Measurements from ENCODE around the gene STAT4. TPM values are rescaled to one million over a fixed set of nuclear protein-coding genes. Genes with fewer than 3 reads are reported as not detected.

The STAT4 gene
- total RNA-seq, 1 donor from 2014 or later: 1.6 TPM

GRCh38 chr2:191059308-191059707 lies 91.5 kb downstream of the STAT4 start:
- Histone ChIP-seq H3K27me3 (ENCODE audit: insufficient read depth, low read length) (no peaks in the 10 kb centered on the region), H3K36me3 (ENCODE audit: insufficient read depth, low read length) (no peaks in the 10 kb centered on the region), H3K9ac (ENCODE audit: low read length) (no peak overlapping the region), H3K79me2 (ENCODE audit: insufficient read depth, low read length) (no peaks in the 10 kb centered on the region), H3K4me2 (ENCODE audit: low read length) (no peak overlapping the region), H2AFZ (ENCODE audit: low read depth, low read length) (no peak overlapping the region), H3K27ac (ENCODE audit: low read depth, low read length) (no peak overlapping the region), H4K20me1 (ENCODE audit: insufficient read depth, low read length) (no peaks in the 10 kb centered on the region), H3K4me3 (ENCODE audit: insufficient read depth, low read depth, low read length) (no peak overlapping the region), H3K9me3 (ENCODE audit: insufficient read depth, low read depth, low read length) (no peaks in the 10 kb centered on the region), H3K4me1 (ENCODE audit: insufficient read depth, low read length) (no peaks in the 10 kb centered on the region)
- no peak for FAIRE-seq
- DNase-seq (ENCODE audit: low read depth): no peak
- no peaks in the 10 kb centered on the region for H3K36me3 Mint-ChIP-seq (ENCODE audit: low read depth, unreplicated experiment)
- no peaks in the 10 kb centered on the region for H3K9me3 Mint-ChIP-seq (ENCODE audit: unreplicated experiment)
- TF ChIP-seq EZH2 (IDR thresholded peaks at IDR 0.05; ENCODE audit: insufficient read depth, low read length): no peak
- TF ChIP-seq CTCF (IDR thresholded peaks at IDR 0.05; ENCODE audit: insufficient read depth, low read depth, low read length): no peak
- no peak overlapping the region for H3K4me3 Mint-ChIP-seq (ENCODE audit: unreplicated experiment)
- H3K27ac Mint-ChIP-seq (ENCODE audit: unreplicated experiment): no peak overlapping the region
- H3K27me3 Mint-ChIP-seq (ENCODE audit: low read depth, unreplicated experiment): no peaks in the 10 kb centered on the region
- H3K4me1 Mint-ChIP-seq (ENCODE audit: low read depth, unreplicated experiment): peaks cover 2% of the 10 kb centered on the region

- H3K36me3 Mint-ChIP-seq (ENCODE audit: low read depth, unreplicated experiment): no peaks in the 10 kb centered on the region
- Histone ChIP-seq H3K79me2 (ENCODE audit: insufficient read depth, low read length) (no peaks in the 10 kb centered on the region), H3K4me1 (ENCODE audit: insufficient read depth, low read length) (peaks cover 9% of the 10 kb centered on the region), H3K4me3 (ENCODE audit: insufficient read depth, low read depth, low read length) (no peak overlapping the region), H3K36me3 (ENCODE audit: insufficient read depth, low read length) (no peaks in the 10 kb centered on the region), H3K4me2 (ENCODE audit: low read length) (no peak overlapping the region), H3K9me3 (ENCODE audit: insufficient read depth, low read depth, low read length) (no peaks in the 10 kb centered on the region), H3K9ac (ENCODE audit: low read length) (no peak overlapping the region), H3K27me3 (ENCODE audit: insufficient read depth, low read length) (no peaks in the 10 kb centered on the region), H2AFZ (ENCODE audit: low read depth, low read length) (no peak overlapping the region), H3K27ac (ENCODE audit: low read depth, low read length) (no peak overlapping the region), H4K20me1 (ENCODE audit: insufficient read depth, low read length) (no peaks in the 10 kb centered on the region)
- FAIRE-seq (no peak), DNase-seq (ENCODE audit: low read depth) (no peak)
- H3K4me3 Mint-ChIP-seq (ENCODE audit: unreplicated experiment): no peak overlapping the region
- TF ChIP-seq EZH2 (IDR thresholded peaks at IDR 0.05; ENCODE audit: insufficient read depth, low read length) (no peak), CTCF (IDR thresholded peaks at IDR 0.05; ENCODE audit: insufficient read depth, low read depth, low read length) (no peak)
- peaks cover 2% of the 10 kb centered on the region for H3K4me1 Mint-ChIP-seq (ENCODE audit: low read depth, unreplicated experiment)
- H3K27me3 Mint-ChIP-seq (ENCODE audit: low read depth, unreplicated experiment): peaks cover 3% of the 10 kb centered on the region
- H3K27ac Mint-ChIP-seq (ENCODE audit: unreplicated experiment): no peak overlapping the region
- no peaks in the 10 kb centered on the region for H3K9me3 Mint-ChIP-seq (ENCODE audit: unreplicated experiment)
Measured at GRCh38 chr2:191056228-191056627, 94.6 kb downstream of the STAT4 start.

GRCh38 chr2:191053256-191053655 lies 97.5 kb downstream of the STAT4 start:
- Histone ChIP-seq H3K9me3 (ENCODE audit: insufficient read depth, low read depth, low read length) (no peaks in the 10 kb centered on the region), H3K36me3 (ENCODE audit: insufficient read depth, low read length) (no peaks in the 10 kb centered on the region), H3K4me1 (ENCODE audit: insufficient read depth, low read length) (peaks cover 26% of the 10 kb centered on the region), H3K27ac (ENCODE audit: low read depth, low read length) (no peak overlapping the region), H3K79me2 (ENCODE audit: insufficient read depth, low read length) (no peaks in the 10 kb centered on the region), H3K9ac (ENCODE audit: low read length) (no peak overlapping the region), H2AFZ (ENCODE audit: low read depth, low read length) (no peak overlapping the region), H3K4me2 (ENCODE audit: low read length) (no peak overlapping the region), H3K27me3 (ENCODE audit: insufficient read depth, low read length) (no peaks in the 10 kb centered on the region), H4K20me1 (ENCODE audit: insufficient read depth, low read length) (no peaks in the 10 kb centered on the region), H3K4me3 (ENCODE audit: insufficient read depth, low read depth, low read length) (no peak overlapping the region)
- H3K27me3 Mint-ChIP-seq (ENCODE audit: low read depth, unreplicated experiment): peaks cover 3% of the 10 kb centered on the region
- FAIRE-seq (no peak), DNase-seq (ENCODE audit: low read depth) (no peak)
- no peak overlapping the region for H3K4me3 Mint-ChIP-seq (ENCODE audit: unreplicated experiment)
- no peaks in the 10 kb centered on the region for H3K9me3 Mint-ChIP-seq (ENCODE audit: unreplicated experiment)
- no peak overlapping the region for H3K27ac Mint-ChIP-seq (ENCODE audit: unreplicated experiment)
- H3K36me3 Mint-ChIP-seq (ENCODE audit: low read depth, unreplicated experiment): no peaks in the 10 kb centered on the region
- H3K4me1 Mint-ChIP-seq (ENCODE audit: low read depth, unreplicated experiment): peaks cover 2% of the 10 kb centered on the region
- TF ChIP-seq CTCF (IDR thresholded peaks at IDR 0.05; ENCODE audit: insufficient read depth, low read depth, low read length) (no peak), EZH2 (IDR thresholded peaks at IDR 0.05; ENCODE audit: insufficient read depth, low read length) (no peak)
